ENCODE data around the gene OR6C70. TPM values are rescaled to one million over a fixed set of nuclear protein-coding genes. Genes with fewer than 3 reads are reported as not detected.

The OR6C70 gene
- total and polyA plus RNA-seq, 2 of the 13 experiments (the other 11 are each of a cell fraction or from before 2014, with no cell fraction given): not detected

DNA sequence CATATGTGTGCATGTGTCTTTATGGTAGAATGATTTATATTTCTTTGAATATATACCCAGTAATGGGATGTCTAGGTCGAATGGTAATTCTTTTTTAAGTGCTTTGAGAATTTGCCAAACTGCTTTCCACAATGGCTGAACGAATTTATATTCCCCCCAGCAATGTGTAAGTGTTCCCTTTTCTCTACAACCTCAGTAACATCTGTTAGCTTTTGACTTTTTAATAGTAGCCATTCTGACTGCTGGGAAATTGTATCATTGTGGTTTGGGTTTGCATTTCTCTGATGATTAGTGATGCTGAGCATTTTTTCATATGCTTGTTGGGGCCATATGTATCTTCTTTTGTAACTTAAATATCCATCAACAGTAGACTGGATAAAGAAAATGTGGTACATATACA lies 31.7 kb upstream of the OR6C70 start (continued):
- TF ChIP-seq SAP130 (CRISPR knock-in tag; IDR thresholded peaks at IDR 0.05; ENCODE audit: low read depth): no peak

DNA sequence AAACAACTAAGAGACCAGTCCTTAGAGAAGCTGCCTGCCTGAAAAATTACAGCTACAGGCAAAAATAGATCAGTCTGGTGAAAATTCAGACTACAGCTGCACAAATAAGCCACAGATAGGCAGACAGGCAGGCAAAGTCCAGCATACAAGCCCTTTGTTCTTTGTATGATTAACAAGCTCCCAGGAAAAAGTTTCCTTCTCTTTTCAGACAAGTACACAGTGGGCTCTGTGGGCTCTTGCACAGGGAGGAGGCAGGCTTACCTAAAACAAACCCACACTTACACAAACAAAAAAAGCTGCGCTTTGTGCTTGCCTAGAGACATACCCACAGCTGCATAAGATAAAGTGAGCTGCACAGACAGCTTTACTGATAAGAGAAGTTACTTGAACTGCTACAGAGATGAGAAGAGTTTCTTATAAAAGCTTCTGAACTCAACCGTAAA lies 29.9 kb upstream of the OR6C70 start:
- peak overlapping the region in 2 of 3 experiments; percentile 36 to 46; a peak in 2 of 6 replicates for H3K4me3 ChIP-seq (replicated peaks in 1 of 3; ENCODE audit: insufficient read depth in 1 of 3, low read depth in 2 of 3, low read length in 3 of 3)
- FAIRE-seq: peak; percentile 91
- H3K27me3 ChIP-seq (ENCODE audit: control insufficient read depth in 1 of 2, insufficient read depth in 2 of 2, low read length in 2 of 2): no peaks in the 10 kb centered on the region
- peak overlapping the region; percentile 86 for H3K27ac ChIP-seq (ENCODE audit: extremely low read length, insufficient read depth, low read length)
- peak overlapping the region; percentile 77 for H3K4me2 ChIP-seq (ENCODE audit: low read depth, low read length)
- DNase-seq (ENCODE audit: low spot score): peak; percentile 98
- peak overlapping the region; percentile 50 for H3K9ac ChIP-seq (ENCODE audit: insufficient read depth, low read depth, low read length)
- no peaks in the 10 kb centered on the region for H3K9me3 ChIP-seq (ENCODE audit: low read length)
- ATAC-seq: peak; percentile 99
- H3K36me3 ChIP-seq (replicated peaks in 1 of 2; ENCODE audit: control insufficient read depth in 1 of 2, insufficient read depth in 2 of 2, low read length in 2 of 2): no peaks in the 10 kb centered on the region
- H3K4me1 ChIP-seq (ENCODE audit: insufficient read depth, low read length): peaks cover 49% of the 10 kb centered on the region
- no TSS peak for BruUV-seq (replicated peaks)
- CTCF ChIA-PET (ENCODE audit: low intra/inter-chr PET ratio, low total read pairs): no interaction called here
- H4K20me1 ChIP-seq (ENCODE audit: insufficient read depth, low read length): no peaks in the 10 kb centered on the region
- WGBS (ENCODE audit: low lambda C conversion rate): 0% methylated on average over 2 of the region's 2 CpGs
- intact Hi-C loops (cut with micrococcal nuclease; ENCODE audit: unreplicated experiment) (loop anchor here (5.0 kb wide), 1 partner anchor 53 kb away; no protein-coding TSS in a partner anchor), in situ Hi-C loops (cut with HindIII; ENCODE audit: extremely low pct_ligation_motif_present, low pct_unique_long_range_greater_than_20kb) (no loop called here)
- POLR2A ChIA-PET: interaction anchor here (1.1 to 1.2 kb wide), 3 partner anchors 182 to 330 kb away, joined by 4 to 8 read pairs (median 4); partner anchors contain the start of genes BLOC1S1 and DNAJC14
- no peak overlapping the region for H2AFZ ChIP-seq (ENCODE audit: low read length)
- H3K79me2 ChIP-seq (ENCODE audit: insufficient read depth, low read length): no peaks in the 10 kb centered on the region
- no peak for TF ChIP-seq JUND (CRISPR knock-in tag; IDR thresholded peaks at IDR 0.05)
- TF ChIP-seq, protein P1, sequence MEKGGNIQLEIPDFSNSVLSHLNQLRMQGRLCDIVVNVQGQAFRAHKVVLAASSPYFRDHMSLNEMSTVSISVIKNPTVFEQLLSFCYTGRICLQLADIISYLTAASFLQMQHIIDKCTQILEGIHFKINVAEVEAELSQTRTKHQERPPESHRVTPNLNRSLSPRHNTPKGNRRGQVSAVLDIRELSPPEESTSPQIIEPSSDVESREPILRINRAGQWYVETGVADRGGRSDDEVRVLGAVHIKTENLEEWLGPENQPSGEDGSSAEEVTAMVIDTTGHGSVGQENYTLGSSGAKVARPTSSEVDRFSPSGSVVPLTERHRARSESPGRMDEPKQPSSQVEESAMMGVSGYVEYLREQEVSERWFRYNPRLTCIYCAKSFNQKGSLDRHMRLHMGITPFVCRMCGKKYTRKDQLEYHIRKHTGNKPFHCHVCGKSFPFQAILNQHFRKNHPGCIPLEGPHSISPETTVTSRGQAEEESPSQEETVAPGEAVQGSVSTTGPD (CRISPR knock-in tag; IDR thresholded peaks at IDR 0.05): peak; percentile 60; the same call in 1 of the 2 replicates
- peak; percentile 91 for TF ChIP-seq BCL6 (CRISPR knock-in tag; IDR thresholded peaks at IDR 0.05)
- TF ChIP-seq, protein P2, sequence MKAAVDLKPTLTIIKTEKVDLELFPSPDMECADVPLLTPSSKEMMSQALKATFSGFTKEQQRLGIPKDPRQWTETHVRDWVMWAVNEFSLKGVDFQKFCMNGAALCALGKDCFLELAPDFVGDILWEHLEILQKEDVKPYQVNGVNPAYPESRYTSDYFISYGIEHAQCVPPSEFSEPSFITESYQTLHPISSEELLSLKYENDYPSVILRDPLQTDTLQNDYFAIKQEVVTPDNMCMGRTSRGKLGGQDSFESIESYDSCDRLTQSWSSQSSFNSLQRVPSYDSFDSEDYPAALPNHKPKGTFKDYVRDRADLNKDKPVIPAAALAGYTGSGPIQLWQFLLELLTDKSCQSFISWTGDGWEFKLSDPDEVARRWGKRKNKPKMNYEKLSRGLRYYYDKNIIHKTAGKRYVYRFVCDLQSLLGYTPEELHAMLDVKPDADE (CRISPR knock-in tag; IDR thresholded peaks at IDR 0.05): no peak
- no peak for TF ChIP-seq ZNF782 (CRISPR knock-in tag; IDR thresholded peaks at IDR 0.05; ENCODE audit: borderline replicate concordance)
- no peak for TF ChIP-seq SATB2 (CRISPR knock-in tag; IDR thresholded peaks at IDR 0.05)
- TF ChIP-seq ZNF331 (CRISPR knock-in tag; IDR thresholded peaks at IDR 0.05): peak; percentile 52; the same call in 1 of the 2 replicates
- 0 out of 2 replicates have a peak, but pooled peaks have one; percentile 18 for TF ChIP-seq NR2F2 (IDR thresholded peaks at IDR 0.05; ENCODE audit: borderline replicate concordance, low read depth)
- TF ChIP-seq KLF16 (CRISPR knock-in tag; IDR thresholded peaks at IDR 0.05): no peak
- TF ChIP-seq, protein P3, sequence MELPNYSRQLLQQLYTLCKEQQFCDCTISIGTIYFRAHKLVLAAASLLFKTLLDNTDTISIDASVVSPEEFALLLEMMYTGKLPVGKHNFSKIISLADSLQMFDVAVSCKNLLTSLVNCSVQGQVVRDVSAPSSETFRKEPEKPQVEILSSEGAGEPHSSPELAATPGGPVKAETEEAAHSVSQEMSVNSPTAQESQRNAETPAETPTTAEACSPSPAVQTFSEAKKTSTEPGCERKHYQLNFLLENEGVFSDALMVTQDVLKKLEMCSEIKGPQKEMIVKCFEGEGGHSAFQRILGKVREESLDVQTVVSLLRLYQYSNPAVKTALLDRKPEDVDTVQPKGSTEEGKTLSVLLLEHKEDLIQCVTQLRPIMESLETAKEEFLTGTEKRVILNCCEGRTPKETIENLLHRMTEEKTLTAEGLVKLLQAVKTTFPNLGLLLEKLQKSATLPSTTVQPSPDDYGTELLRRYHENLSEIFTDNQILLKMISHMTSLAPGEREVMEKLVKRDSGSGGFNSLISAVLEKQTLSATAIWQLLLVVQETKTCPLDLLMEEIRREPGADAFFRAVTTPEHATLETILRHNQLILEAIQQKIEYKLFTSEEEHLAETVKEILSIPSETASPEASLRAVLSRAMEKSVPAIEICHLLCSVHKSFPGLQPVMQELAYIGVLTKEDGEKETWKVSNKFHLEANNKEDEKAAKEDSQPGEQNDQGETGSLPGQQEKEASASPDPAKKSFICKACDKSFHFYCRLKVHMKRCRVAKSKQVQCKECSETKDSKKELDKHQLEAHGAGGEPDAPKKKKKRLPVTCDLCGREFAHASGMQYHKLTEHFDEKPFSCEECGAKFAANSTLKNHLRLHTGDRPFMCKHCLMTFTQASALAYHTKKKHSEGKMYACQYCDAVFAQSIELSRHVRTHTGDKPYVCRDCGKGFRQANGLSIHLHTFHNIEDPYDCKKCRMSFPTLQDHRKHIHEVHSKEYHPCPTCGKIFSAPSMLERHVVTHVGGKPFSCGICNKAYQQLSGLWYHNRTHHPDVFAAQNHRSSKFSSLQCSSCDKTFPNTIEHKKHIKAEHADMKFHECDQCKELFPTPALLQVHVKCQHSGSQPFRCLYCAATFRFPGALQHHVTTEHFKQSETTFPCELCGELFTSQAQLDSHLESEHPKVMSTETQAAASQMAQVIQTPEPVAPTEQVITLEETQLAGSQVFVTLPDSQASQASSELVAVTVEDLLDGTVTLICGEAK (IDR thresholded peaks at IDR 0.05): no peak
- TF ChIP-seq, protein P3 (CRISPR knock-in tag; IDR thresholded peaks at IDR 0.05): no peak; the same call in 1 of the 2 replicates
